ENCODE data around the gene LRRC4C.

- TF ChIP-seq EZH2phosphoT487 (IDR thresholded peaks at IDR 0.05) (no peak), EZH2 (IDR thresholded peaks at IDR 0.05) (no peak), CTCF (IDR thresholded peaks at IDR 0.05) (no peak)
Measured at GRCh38 chr11:41309111-41309522, 150.3 kb downstream of the LRRC4C start.
